ENCODE data around the gene CGB7. TPM values are rescaled to one million over a fixed set of nuclear protein-coding genes. Genes with fewer than 3 reads are reported as not detected.

The CGB7 gene
- polyA plus RNA-seq, 3 donors, result 0.12 to 1.0 TPM; not detected in 1

Other genes with a start within 250 kb of the CGB7 start
- 10 to 100 TPM; 44.9 to 58.9 (median 47.6) TPM for gene BCAT2, start 246.7 kb downstream of the CGB7 start, polyA plus RNA-seq
- gene HSD17B14, start 221.3 kb downstream of the CGB7 start, polyA plus RNA-seq, result 10 to 100 TPM in 1 of 3 donors, 1 to 10 TPM in 2; 1.9 to 10.7 (median 4.6) TPM
- gene PLEKHA4, start 189.1 kb downstream of the CGB7 start, polyA plus RNA-seq, result 100 to 1,000 TPM in 1 of 3 donors, 10 to 100 TPM in 1, 1 to 10 TPM in 1; 7.3 to 127 (median 20.6) TPM
- gene PPP1R15A, start 185.3 kb downstream of the CGB7 start, polyA plus RNA-seq, result 100 to 1,000 TPM in 2 of 3 donors, 10 to 100 TPM in 1; 18.7 to 240 (median 197) TPM
- under 1 TPM in 2 of 3 donors, not detected in 1; 0.08 to 0.09 TPM for gene TULP2, start 159.0 kb downstream of the CGB7 start, polyA plus RNA-seq
- 100 to 1,000 TPM; 117 to 394 (median 178) TPM for gene NUCB1, start 157.4 kb downstream of the CGB7 start, polyA plus RNA-seq
- gene DHDH, start 124.0 kb downstream of the CGB7 start, polyA plus RNA-seq, result under 1 TPM in 1 of 3 donors, not detected in 2; 0.30 TPM
- 10 to 100 TPM; 24.4 to 71.2 (median 39.9) TPM for gene BAX, start 102.9 kb downstream of the CGB7 start, polyA plus RNA-seq
- over 10,000 TPM in 1 of 3 donors, 1,000 to 10,000 TPM in 2; 1,172 to 18,296 (median 6,752) TPM for gene FTL, start 92.4 kb downstream of the CGB7 start, polyA plus RNA-seq
- gene GYS1, start 64.4 kb downstream of the CGB7 start, polyA plus RNA-seq, result 10 to 100 TPM; 20.1 to 73.8 (median 31.2) TPM
- 10 to 100 TPM; 44.6 to 65.0 (median 50.0) TPM for gene RUVBL2, start 63.9 kb downstream of the CGB7 start, polyA plus RNA-seq
- under 1 TPM in 2 of 3 donors, not detected in 1; 0.36 to 0.62 TPM for gene LHB, start 40.7 kb downstream of the CGB7 start, polyA plus RNA-seq
- not detected for gene CGB3, start 33.4 kb downstream of the CGB7 start, polyA plus RNA-seq
- gene CGB2, start 25.9 kb downstream of the CGB7 start, polyA plus RNA-seq, result not detected
- gene CGB1, start 20.9 kb downstream of the CGB7 start, polyA plus RNA-seq, result not detected
- 1 to 10 TPM in 1 of 3 donors, not detected in 2; 1.1 TPM for gene CGB5, start 13.9 kb downstream of the CGB7 start, polyA plus RNA-seq
- gene CGB8, start 8.6 kb downstream of the CGB7 start, polyA plus RNA-seq, result not detected
- gene NTF4, start 7.1 kb upstream of the CGB7 start, polyA plus RNA-seq, result under 1 TPM in 1 of 3 donors, not detected in 2; 0.09 TPM
- gene KCNA7, start 14.9 kb upstream of the CGB7 start, polyA plus RNA-seq, result under 1 TPM in 1 of 3 donors, not detected in 2; 0.03 TPM
- 100 to 1,000 TPM; 170 to 188 (median 186) TPM for gene SNRNP70, start 27.7 kb upstream of the CGB7 start, polyA plus RNA-seq
- gene LIN7B, start 56.6 kb upstream of the CGB7 start, polyA plus RNA-seq, result 10 to 100 TPM in 1 of 3 donors, 1 to 10 TPM in 2; 4.3 to 12.9 (median 6.6) TPM
- 1 to 10 TPM in 2 of 3 donors, not detected in 1; 1.5 to 5.1 TPM for gene C19orf73, start 61.4 kb upstream of the CGB7 start, polyA plus RNA-seq
- 10 to 100 TPM in 1 of 3 donors, 1 to 10 TPM in 2; 8.5 to 20.1 (median 8.9) TPM for gene PPFIA3, start 61.8 kb upstream of the CGB7 start, polyA plus RNA-seq
- 1 to 10 TPM in 2 of 3 donors, under 1 TPM in 1; 0.89 to 2.8 (median 1.3) TPM for gene HRC, start 97.6 kb upstream of the CGB7 start, polyA plus RNA-seq
- gene TRPM4, start 100.0 kb upstream of the CGB7 start, polyA plus RNA-seq, result 10 to 100 TPM in 2 of 3 donors, 1 to 10 TPM in 1; 8.5 to 45.9 (median 11.9) TPM

Data from adipose tissue (tissue), 3 donors.